Measurements from ENCODE around the gene PPM1J.

Gene PPM1J

GRCh38 chr1:112715264-112716053 is at the start of gene PPM1J:
PPM1J (minus strand) TSS chr1:112715332; CDS start chr1:112715301, 31 bp downstream.
- peak within 1 kb of the TSS; percentile 65; the same call in 1 of the 2 replicates for H2AFZ ChIP-seq (ENCODE audit: low read depth, low read length)
- H3K4me3 ChIP-seq (ENCODE audit: low read length): peak within 1 kb of the TSS; percentile 95
- H4K20me1 ChIP-seq (ENCODE audit: insufficient read depth, low read length): no peaks in the 10 kb centered on the region
- H3K27ac ChIP-seq (ENCODE audit: low read length): no peak within 1 kb of the TSS
- H3K36me3 ChIP-seq (replicated peaks; ENCODE audit: low read depth, low read length): no peaks in the 10 kb centered on the region
- TF ChIP-seq EZH2phosphoT487 (IDR thresholded peaks at IDR 0.05; ENCODE audit: low read depth): no peak
- TF ChIP-seq, protein P1, sequence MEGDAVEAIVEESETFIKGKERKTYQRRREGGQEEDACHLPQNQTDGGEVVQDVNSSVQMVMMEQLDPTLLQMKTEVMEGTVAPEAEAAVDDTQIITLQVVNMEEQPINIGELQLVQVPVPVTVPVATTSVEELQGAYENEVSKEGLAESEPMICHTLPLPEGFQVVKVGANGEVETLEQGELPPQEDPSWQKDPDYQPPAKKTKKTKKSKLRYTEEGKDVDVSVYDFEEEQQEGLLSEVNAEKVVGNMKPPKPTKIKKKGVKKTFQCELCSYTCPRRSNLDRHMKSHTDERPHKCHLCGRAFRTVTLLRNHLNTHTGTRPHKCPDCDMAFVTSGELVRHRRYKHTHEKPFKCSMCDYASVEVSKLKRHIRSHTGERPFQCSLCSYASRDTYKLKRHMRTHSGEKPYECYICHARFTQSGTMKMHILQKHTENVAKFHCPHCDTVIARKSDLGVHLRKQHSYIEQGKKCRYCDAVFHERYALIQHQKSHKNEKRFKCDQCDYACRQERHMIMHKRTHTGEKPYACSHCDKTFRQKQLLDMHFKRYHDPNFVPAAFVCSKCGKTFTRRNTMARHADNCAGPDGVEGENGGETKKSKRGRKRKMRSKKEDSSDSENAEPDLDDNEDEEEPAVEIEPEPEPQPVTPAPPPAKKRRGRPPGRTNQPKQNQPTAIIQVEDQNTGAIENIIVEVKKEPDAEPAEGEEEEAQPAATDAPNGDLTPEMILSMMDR (IDR thresholded peaks at IDR 0.05; ENCODE audit: low read depth, low read length): no peak
- no peaks in the 10 kb centered on the region for H3K79me2 ChIP-seq (ENCODE audit: low read length)
- peaks cover 7% of the 10 kb centered on the region; the same call in 1 of the 2 replicates for H3K27me3 ChIP-seq (ENCODE audit: low read depth, low read length)
- peaks cover 36% of the 10 kb centered on the region for H3K4me1 ChIP-seq (ENCODE audit: low read length)
- H3K4me2 ChIP-seq (ENCODE audit: low read length): peak within 1 kb of the TSS; percentile 89
- no peaks in the 10 kb centered on the region for H3K9me3 ChIP-seq (ENCODE audit: insufficient read depth, low read length)
- H3K9ac ChIP-seq (ENCODE audit: low read length): peak within 1 kb of the TSS; percentile 67

DNA sequence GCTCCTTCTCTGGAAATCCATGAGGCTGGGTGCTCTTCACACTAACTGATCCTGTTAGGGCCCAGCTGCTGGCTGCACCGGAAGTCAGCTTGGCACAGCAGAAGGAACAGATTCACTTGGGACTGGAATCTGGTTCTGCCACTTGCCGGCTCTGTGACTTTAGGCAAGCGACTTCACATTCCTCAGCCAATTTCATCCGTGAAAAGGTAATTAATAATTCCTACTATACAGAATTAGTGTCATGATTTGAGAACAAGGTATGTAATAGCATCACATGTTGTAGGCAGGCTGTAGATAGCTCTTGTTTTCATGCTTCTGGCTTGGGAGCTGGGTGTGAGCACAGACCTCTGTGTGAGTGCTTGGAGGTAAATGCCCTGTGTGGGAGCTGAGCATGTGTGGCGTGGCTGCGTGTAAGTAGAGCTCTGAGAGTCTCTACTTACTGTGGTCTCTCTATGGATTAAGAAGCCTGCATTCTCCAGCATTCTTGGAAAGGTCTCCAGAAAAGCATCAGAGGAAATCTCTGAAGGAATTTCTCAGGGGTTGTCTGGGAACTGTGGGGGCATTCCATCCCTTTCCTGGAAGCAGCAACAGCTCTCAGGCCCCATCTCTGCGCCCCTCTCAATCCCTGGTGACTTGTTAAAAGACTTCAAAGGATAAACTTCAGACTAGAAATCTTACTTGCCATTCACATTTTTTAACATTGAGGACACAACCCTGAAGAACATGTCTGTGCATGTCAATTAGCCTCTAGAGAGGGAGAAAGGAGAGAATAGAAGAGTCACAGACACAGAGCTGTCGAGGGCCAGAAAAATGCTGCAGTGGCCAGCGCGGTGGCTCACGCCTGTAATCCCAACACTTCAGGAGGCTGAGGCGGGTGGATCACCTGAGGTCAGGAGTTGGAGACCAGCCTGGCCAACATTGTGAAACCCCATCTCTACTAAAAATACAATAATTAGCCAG is 47.7 kb upstream of the PPM1J start:
- Histone ChIP-seq H2AFZ (ENCODE audit: low read depth, low read length) (no peak overlapping the region), H3K9ac (ENCODE audit: low read length) (no peak overlapping the region), H3K79me2 (ENCODE audit: low read length) (no peaks in the 10 kb centered on the region), H3K4me2 (ENCODE audit: low read length) (no peak overlapping the region), H3K27ac (ENCODE audit: low read length) (no peak overlapping the region), H3K4me1 (ENCODE audit: low read length) (peaks cover 22% of the 10 kb centered on the region), H3K9me3 (ENCODE audit: insufficient read depth, low read length) (no peaks in the 10 kb centered on the region), H4K20me1 (ENCODE audit: insufficient read depth, low read length) (no peaks in the 10 kb centered on the region), H3K4me3 (ENCODE audit: low read length) (no peak overlapping the region), H3K27me3 (ENCODE audit: low read depth, low read length) (peaks cover 18% of the 10 kb centered on the region; the same call in 1 of the 2 replicates), H3K36me3 (replicated peaks; ENCODE audit: low read depth, low read length) (no peaks in the 10 kb centered on the region)
- TF ChIP-seq, protein P1 (IDR thresholded peaks at IDR 0.05; ENCODE audit: low read depth, low read length): no peak
- TF ChIP-seq EZH2phosphoT487 (IDR thresholded peaks at IDR 0.05; ENCODE audit: low read depth): no peak

GRCh38 chr1:112761714-112762480 is 46.8 kb upstream of the PPM1J start:
- TF ChIP-seq, protein P1 (IDR thresholded peaks at IDR 0.05; ENCODE audit: low read depth, low read length): no peak
- no peak for TF ChIP-seq EZH2phosphoT487 (IDR thresholded peaks at IDR 0.05; ENCODE audit: low read depth)
- H3K4me1 ChIP-seq (ENCODE audit: low read length): peaks cover 22% of the 10 kb centered on the region
- no peak overlapping the region for H3K27ac ChIP-seq (ENCODE audit: low read length)
- no peak overlapping the region for H3K9ac ChIP-seq (ENCODE audit: low read length)
- peaks cover 16% of the 10 kb centered on the region; the same call in 1 of the 2 replicates for H3K27me3 ChIP-seq (ENCODE audit: low read depth, low read length)
- no peak overlapping the region for H3K4me2 ChIP-seq (ENCODE audit: low read length)
- no peaks in the 10 kb centered on the region for H3K79me2 ChIP-seq (ENCODE audit: low read length)
- H2AFZ ChIP-seq (ENCODE audit: low read depth, low read length): no peak overlapping the region
- H3K36me3 ChIP-seq (replicated peaks; ENCODE audit: low read depth, low read length): no peaks in the 10 kb centered on the region
- H3K4me3 ChIP-seq (ENCODE audit: low read length): no peak overlapping the region
- no peaks in the 10 kb centered on the region for H4K20me1 ChIP-seq (ENCODE audit: insufficient read depth, low read length)
- no peaks in the 10 kb centered on the region for H3K9me3 ChIP-seq (ENCODE audit: insufficient read depth, low read length)
